IgD-negative memory B cell (primary cell): ENCODE results near the gene NOCT. TPM values are rescaled to one million over a fixed set of nuclear protein-coding genes. Genes with fewer than 3 reads are reported as not detected.
"Not testable (repeated sequence)": the region's sequence is repeated elsewhere in the genome, so short reads cannot be mapped to it uniquely, and the experiment has no call there.

ENCODE experiments used
- H3K27ac Mint-ChIP-seq, 3 donors: one replicate each; pipeline ENCODE4 v1.8.0; 2020 to 2022; ENCODE audit warnings: mild to moderate bottlenecking in 3 of 3, mixed read lengths in 3 of 3, moderate library complexity in 1 of 3
- H3K27me3 Mint-ChIP-seq: one replicate; pipeline ENCODE4 v1.8.0; 2021; ENCODE audit warnings: mixed read lengths
- H3K36me3 Mint-ChIP-seq: one replicate; pipeline ENCODE4 v1.8.0; 2020; ENCODE audit warnings: mild to moderate bottlenecking, mixed read lengths
- H3K4me1 Mint-ChIP-seq, 3 donors: one replicate each; pipeline ENCODE4 v1.8.0; 2020 to 2022; ENCODE audit warnings: mixed read lengths in 3 of 3, mild to moderate bottlenecking in 1 of 3
- H3K4me3 Mint-ChIP-seq, 4 donors: one replicate each; pipeline ENCODE4 v1.8.0; 2020 to 2022; ENCODE audit warnings: mild to moderate bottlenecking in 4 of 4, mixed read lengths in 4 of 4, moderate library complexity in 3 of 4
- H3K9me3 Mint-ChIP-seq, 3 donors: one replicate each; pipeline ENCODE4 v1.8.0; 2020 to 2021; ENCODE audit warnings: mixed read lengths in 3 of 3, mild to moderate bottlenecking in 1 of 3
- polyA plus RNA-seq: library from polyadenylated mRNA; unstranded; fragments of 300-500 nt; fragmentation: Illumina TruSeq; gene quantifications from one replicate; pipeline ENCODE4 v1.2.3, GENCODE V29; 2021

Gene NOCT
- polyA plus RNA-seq, 1 donor from 2014 or later: 0.69 TPM

GRCh38 chr4:139020384-139020783 is 4.8 kb downstream of the NOCT start:
- no peaks in the 10 kb centered on the region for H3K9me3 Mint-ChIP-seq
- peaks cover 11 to 24% (median 21%) of the 10 kb centered on the region in 3 donors for H3K4me1 Mint-ChIP-seq
- no peak overlapping the region for H3K27ac Mint-ChIP-seq
- peak overlapping the region in 1 of 4 donors; percentile 13 for H3K4me3 Mint-ChIP-seq
- no peaks in the 10 kb centered on the region for H3K27me3 Mint-ChIP-seq
- peaks cover 2% of the 10 kb centered on the region for H3K36me3 Mint-ChIP-seq

- peaks cover 11 to 24% (median 21%) of the 10 kb centered on the region in 3 donors for H3K4me1 Mint-ChIP-seq
- not testable (repeated sequence) for H3K27me3 Mint-ChIP-seq, H3K27ac Mint-ChIP-seq, H3K36me3 Mint-ChIP-seq, H3K4me3 Mint-ChIP-seq, H3K9me3 Mint-ChIP-seq
Measured at GRCh38 chr4:139021071-139021470, 5.5 kb downstream of the NOCT start.

- Mint-ChIP-seq H3K27ac (peak overlapping the region in 1 of 3 donors; percentile 85), H3K36me3 (peaks cover 2% of the 10 kb centered on the region), H3K4me1 (peaks cover 6 to 24% (median 16%) of the 10 kb centered on the region in 3 donors), H3K4me3 (no peak overlapping the region), H3K27me3 (no peaks in the 10 kb centered on the region), H3K9me3 (no peaks in the 10 kb centered on the region)
Measured at GRCh38 chr4:139022835-139023234, 7.3 kb downstream of the NOCT start.

GRCh38 chr4:139024686-139025085 is 9.1 kb downstream of the NOCT start:
- no peak overlapping the region for H3K4me3 Mint-ChIP-seq
- H3K36me3 Mint-ChIP-seq: peaks cover 2% of the 10 kb centered on the region
- peaks cover 2 to 13% (median 7%) of the 10 kb centered on the region in 3 donors for H3K4me1 Mint-ChIP-seq
- H3K27ac Mint-ChIP-seq: peak overlapping the region in 1 of 3 donors; percentile 47
- H3K9me3 Mint-ChIP-seq: no peaks in the 10 kb centered on the region
- H3K27me3 Mint-ChIP-seq: no peaks in the 10 kb centered on the region

- Mint-ChIP-seq H3K9me3 (no peaks in the 10 kb centered on the region), H3K27me3 (no peaks in the 10 kb centered on the region), H3K4me3 (no peak overlapping the region), H3K4me1 (peaks cover 5 to 13% (median 9%) of the 10 kb centered on the region in 3 donors), H3K36me3 (peaks cover 2% of the 10 kb centered on the region), H3K27ac (no peak overlapping the region)
Measured at GRCh38 chr4:139025841-139026240, 10.3 kb downstream of the NOCT start.

- H3K4me1 Mint-ChIP-seq: peaks cover 7 to 10% (median 7%) of the 10 kb centered on the region in 3 donors
- H3K27ac Mint-ChIP-seq: no peak overlapping the region
- peaks cover 1% of the 10 kb centered on the region for H3K36me3 Mint-ChIP-seq
- no peak overlapping the region for H3K4me3 Mint-ChIP-seq
- no peaks in the 10 kb centered on the region for H3K9me3 Mint-ChIP-seq
- H3K27me3 Mint-ChIP-seq: no peaks in the 10 kb centered on the region
Measured at GRCh38 chr4:139027776-139028175, 12.2 kb downstream of the NOCT start.

- H3K36me3 Mint-ChIP-seq: peaks cover 1% of the 10 kb centered on the region
- peaks cover 5 to 7% (median 6%) of the 10 kb centered on the region in 3 donors for H3K4me1 Mint-ChIP-seq
- H3K27ac Mint-ChIP-seq: no peak overlapping the region
- H3K9me3 Mint-ChIP-seq: no peaks in the 10 kb centered on the region
- H3K27me3 Mint-ChIP-seq: no peaks in the 10 kb centered on the region
- no peak overlapping the region for H3K4me3 Mint-ChIP-seq
Measured at GRCh38 chr4:139028191-139028661, 12.6 kb downstream of the NOCT start.

- H3K4me3 Mint-ChIP-seq, H3K27me3 Mint-ChIP-seq, H3K9me3 Mint-ChIP-seq, H3K36me3 Mint-ChIP-seq, H3K27ac Mint-ChIP-seq: not testable (repeated sequence)
- peaks cover 13 to 17% (median 14%) of the 10 kb centered on the region in 3 donors for H3K4me1 Mint-ChIP-seq
Measured at GRCh38 chr4:139029866-139030363, 14.3 kb downstream of the NOCT start.

GRCh38 chr4:139030614-139031235 is 15.1 kb downstream of the NOCT start:
- no peaks in the 10 kb centered on the region for H3K36me3 Mint-ChIP-seq
- H3K27ac Mint-ChIP-seq: no peak overlapping the region
- H3K27me3 Mint-ChIP-seq: no peaks in the 10 kb centered on the region
- H3K4me1 Mint-ChIP-seq: peaks cover 13 to 21% (median 20%) of the 10 kb centered on the region in 3 donors
- no peaks in the 10 kb centered on the region for H3K9me3 Mint-ChIP-seq
- no peak overlapping the region for H3K4me3 Mint-ChIP-seq

- Mint-ChIP-seq H3K4me1 (peaks cover 22 to 37% (median 36%) of the 10 kb centered on the region in 3 donors), H3K4me3 (no peak overlapping the region), H3K36me3 (no peaks in the 10 kb centered on the region), H3K27me3 (no peaks in the 10 kb centered on the region), H3K27ac (peak overlapping the region in 1 of 3 donors; percentile 1), H3K9me3 (no peaks in the 10 kb centered on the region)
Measured at GRCh38 chr4:139035650-139036049, 20.1 kb downstream of the NOCT start.

- Mint-ChIP-seq H3K9me3 (no peaks in the 10 kb centered on the region), H3K4me3 (peak overlapping the region in 1 of 4 donors; percentile 19), H3K27me3 (no peaks in the 10 kb centered on the region), H3K36me3 (no peaks in the 10 kb centered on the region), H3K4me1 (peaks cover 22 to 35% (median 34%) of the 10 kb centered on the region in 3 donors), H3K27ac (no peak overlapping the region)
Measured at GRCh38 chr4:139036885-139037284, 21.3 kb downstream of the NOCT start.

GRCh38 chr4:139038874-139039443 is 23.4 kb downstream of the NOCT start:
- Mint-ChIP-seq H3K27ac (peak overlapping the region in 1 of 3 donors; percentile 30), H3K4me3 (no peak overlapping the region), H3K4me1 (peaks cover 21 to 33% (median 31%) of the 10 kb centered on the region in 3 donors), H3K27me3 (no peaks in the 10 kb centered on the region), H3K36me3 (no peaks in the 10 kb centered on the region), H3K9me3 (no peaks in the 10 kb centered on the region)

- Mint-ChIP-seq H3K27me3 (no peaks in the 10 kb centered on the region), H3K9me3 (no peaks in the 10 kb centered on the region), H3K27ac (peak overlapping the region in 2 of 3 donors; percentile 10 to 23), H3K36me3 (no peaks in the 10 kb centered on the region), H3K4me1 (peaks cover 3 to 9% (median 4%) of the 10 kb centered on the region in 3 donors), H3K4me3 (no peak overlapping the region)
Measured at GRCh38 chr4:139042981-139043460, 27.4 kb downstream of the NOCT start.

GRCh38 chr4:139044291-139044690 is 28.7 kb downstream of the NOCT start:
- Mint-ChIP-seq H3K4me3 (no peak overlapping the region), H3K27me3 (no peaks in the 10 kb centered on the region), H3K36me3 (no peaks in the 10 kb centered on the region), H3K9me3 (no peaks in the 10 kb centered on the region), H3K4me1 (peaks cover 2 to 4% (median 4%) of the 10 kb centered on the region in 3 donors), H3K27ac (peak overlapping the region in 1 of 3 donors; percentile 46)

GRCh38 chr4:139048026-139048425 is 32.4 kb downstream of the NOCT start:
- no peaks in the 10 kb centered on the region for H3K9me3 Mint-ChIP-seq
- H3K4me3 Mint-ChIP-seq: no peak overlapping the region
- H3K4me1 Mint-ChIP-seq: peaks cover 0 to 4% (median 0%) of the 10 kb centered on the region in 3 donors
- no peaks in the 10 kb centered on the region for H3K36me3 Mint-ChIP-seq
- no peak overlapping the region for H3K27ac Mint-ChIP-seq
- H3K27me3 Mint-ChIP-seq: no peaks in the 10 kb centered on the region
